Stimulated activated naive CD8-positive, alpha-beta T cell treated with anti-CD3 and anti-CD28 coated beads, Interleukin-15, Interleukin-2, amounts not matched to agents 100 U/mL and 50 U/mL, for 24 hours (primary cell): ENCODE measurements around the gene GUCA2B.

Experiments
- ATAC-seq: fragments of 150-1000 bp; cut with Tn5 transposase; one replicate; pipeline ENCODE4 v1.10.0; 2021
- DNase-seq: peaks from one replicate; pipeline ENCODE4 v3.0.0; 2021

GUCA2B gene

DNA sequence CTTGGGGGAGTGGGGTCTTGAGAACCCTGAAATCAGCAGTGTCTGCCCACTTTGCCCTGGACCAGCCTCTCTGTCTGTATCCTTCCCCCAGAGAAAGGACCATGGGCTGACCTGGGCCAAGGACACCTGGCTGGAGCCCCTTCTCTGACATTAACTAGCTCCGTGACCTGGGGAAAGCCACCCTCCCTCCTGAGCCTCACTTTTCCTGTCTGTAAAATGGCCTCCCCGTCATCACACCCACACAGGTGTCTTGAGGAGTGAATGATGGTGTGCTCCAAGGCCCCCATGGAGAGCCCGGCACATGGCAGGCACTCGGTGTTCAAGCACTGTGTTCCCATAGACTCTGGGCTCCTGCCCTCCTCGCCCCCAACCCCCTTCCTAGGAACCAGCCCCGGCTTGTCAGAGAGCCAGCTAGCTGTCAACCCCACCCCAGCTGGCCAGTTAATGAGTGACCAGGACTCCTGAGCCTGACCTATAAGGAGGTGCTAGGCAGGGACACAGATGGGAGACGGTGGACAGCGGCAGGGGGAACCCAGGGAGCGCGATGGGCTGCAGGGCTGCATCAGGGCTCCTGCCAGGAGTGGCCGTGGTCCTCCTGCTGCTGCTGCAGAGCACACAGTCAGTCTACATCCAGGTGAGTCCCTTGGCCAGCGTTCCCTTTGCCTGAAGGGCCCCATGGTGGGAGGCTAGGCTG, at the start of gene GUCA2B:
Gene GUCA2B (plus strand): TSS at position 504 of the 694 bp plus-strand sequence. CDS start 41 bp downstream, at position 545.
- no peak for ATAC-seq
- no peak for DNase-seq

DNA sequence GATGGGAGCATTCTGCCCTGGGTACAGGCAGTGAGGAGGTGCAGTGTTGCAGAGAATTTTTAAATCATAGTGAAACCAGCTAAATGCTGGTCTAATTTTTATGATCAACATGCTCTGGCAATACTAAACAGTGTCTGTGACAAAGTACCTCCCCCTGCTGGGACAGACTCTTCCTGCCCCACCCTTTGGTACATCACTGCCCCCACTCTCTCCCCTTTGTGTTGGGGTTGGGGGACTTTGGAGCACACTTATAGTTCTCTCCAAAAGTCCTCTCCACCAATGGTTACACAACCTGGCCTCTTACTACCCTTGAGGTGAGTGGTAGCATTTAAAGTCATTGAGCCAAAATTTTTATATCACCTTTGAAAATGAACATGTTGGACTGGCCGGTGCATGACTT, 48.2 kb upstream of the GUCA2B start:
- DNase-seq = no peak
- no peak for ATAC-seq

DNA sequence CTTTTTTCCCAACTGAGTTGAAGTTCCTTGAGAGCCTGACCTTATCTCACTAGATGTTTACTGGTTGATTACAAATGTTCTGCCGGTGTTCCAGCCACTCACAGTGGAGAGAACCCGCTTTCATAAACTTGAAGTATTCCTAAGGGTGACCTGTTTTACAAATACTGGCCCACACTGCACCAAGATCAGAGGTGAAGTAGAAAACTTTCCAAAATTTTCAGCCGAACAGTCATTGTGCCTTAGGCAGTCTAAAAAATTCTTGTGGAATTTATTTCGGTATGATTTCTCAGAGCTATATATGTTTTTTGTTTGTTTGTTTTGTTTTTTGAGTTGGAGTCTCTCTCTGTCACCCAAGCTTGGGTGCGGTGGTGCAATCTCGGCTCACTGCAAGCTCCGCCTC, 44.9 kb upstream of the GUCA2B start:
- DNase-seq (no peak), ATAC-seq (no peak)

DNA sequence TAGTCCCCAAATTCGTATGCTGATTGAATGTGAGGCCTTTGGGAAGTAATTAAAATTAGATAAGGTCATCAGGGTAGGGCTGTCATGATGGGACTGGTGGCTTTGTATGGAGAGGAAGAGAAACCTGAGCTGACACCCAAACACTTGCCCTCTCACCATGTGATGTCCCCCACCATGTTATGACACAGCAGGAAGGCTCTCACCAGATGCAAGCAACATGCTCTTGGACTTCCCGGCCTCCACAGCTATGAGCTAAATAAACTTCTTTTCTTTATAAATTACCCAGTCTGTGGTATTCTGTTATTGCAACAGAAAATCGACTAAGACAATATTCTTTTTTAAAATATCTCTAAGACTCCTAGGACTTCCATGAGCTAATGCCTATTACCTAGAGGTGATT, 43.6 kb upstream of the GUCA2B start:
- DNase-seq (no peak), ATAC-seq (no peak)

DNA sequence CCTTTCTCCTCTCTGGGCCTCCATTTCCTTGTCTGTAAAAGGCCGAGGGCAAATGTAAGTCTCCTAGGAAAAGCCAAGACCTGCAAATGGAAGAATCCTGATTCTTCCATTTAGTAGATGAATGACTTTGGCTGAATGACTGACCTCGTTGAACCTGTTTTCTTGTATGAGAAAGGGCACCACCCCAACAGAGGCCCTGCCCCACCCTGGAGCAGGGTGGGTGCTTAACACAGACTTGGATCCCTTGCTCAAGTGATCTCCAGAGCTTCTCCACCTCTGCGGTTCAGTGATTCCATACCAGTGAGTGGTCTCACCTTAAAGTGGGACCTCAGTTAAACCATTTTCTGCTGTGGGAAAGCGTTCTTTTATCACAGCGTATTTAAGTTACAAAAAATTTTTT, 39.0 kb upstream of the GUCA2B start:
- ATAC-seq = no peak

DNA sequence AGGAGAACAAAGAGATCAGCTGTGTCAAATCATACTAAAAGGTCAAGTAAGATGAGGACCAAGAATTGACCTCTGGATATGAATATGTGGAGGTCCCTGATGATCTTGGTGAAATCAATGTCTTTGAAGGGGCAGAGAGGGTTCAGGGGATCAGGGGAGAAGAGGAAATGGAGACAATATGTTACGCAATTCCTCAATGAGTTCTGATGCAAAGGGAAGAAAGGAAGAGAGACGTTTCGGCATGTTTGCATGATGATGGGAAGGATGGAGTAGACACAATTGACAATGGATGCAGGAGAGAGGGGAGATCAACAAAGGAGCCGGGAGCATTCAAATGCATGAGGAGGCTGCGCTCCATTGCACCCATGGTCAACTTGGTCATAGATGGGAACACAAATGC, 36.0 kb upstream of the GUCA2B start:
- DNase-seq (no peak), ATAC-seq (no peak)

More for the DNA sequence above, 39.0 kb upstream of the GUCA2B start:
- no peak for DNase-seq

DNA sequence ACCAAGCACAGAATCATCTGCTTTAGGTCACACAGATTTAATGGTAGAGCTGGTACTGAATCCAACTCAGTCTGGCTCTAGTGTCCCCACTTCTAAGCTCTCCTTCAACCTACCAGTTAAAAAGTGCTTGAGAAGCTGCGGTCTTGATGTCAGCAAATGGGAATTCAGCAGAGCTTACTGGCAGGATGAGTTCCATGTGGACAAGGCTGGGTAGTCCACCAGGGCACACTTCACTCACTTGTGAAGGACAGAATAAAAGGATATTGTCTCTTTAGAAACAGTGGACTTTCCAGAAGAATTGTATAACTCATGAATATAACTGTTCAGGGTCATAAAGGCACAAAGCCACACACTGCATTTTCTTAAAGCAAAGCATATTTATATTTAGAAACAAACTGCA, 35.1 kb upstream of the GUCA2B start:
- DNase-seq = no peak
- ATAC-seq = no peak

DNA sequence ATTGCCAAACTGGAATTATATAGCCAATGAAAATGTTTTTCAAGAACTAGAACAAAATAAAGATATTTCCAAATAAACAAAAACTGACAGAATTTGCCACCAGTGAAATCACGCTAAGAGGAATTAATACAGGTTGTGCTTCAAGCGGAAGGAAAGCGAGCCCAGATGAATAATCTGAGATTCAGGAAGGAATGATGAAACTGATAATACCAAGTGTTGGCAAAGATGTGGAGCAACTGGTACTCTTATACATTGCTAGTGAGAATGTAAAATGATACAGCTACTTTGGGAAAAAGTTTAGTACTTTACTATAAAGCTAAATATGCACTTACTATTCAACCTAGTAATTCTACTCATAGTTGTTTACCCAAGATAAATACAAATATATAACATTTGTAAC, 30.8 kb upstream of the GUCA2B start:
- DNase-seq (no peak), ATAC-seq (no peak)

DNA sequence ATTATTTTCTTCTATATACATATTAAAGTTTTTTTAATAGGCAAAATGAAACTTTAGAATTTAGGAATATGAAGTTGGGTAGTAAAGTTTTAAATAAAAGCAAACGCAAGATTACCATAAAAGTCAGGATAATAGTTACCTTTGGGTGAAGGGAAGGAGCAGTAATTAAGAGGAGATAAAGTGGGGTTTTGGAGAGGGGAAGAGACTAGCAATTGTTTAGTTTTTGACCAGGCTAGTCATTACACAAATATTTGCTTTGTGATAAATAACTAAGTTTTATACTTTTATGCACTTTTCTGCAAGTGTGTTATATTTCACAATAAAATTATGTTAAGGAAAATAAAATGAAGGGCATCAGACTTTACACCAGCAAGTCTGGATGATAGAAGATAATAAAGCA, 27.7 kb upstream of the GUCA2B start:
- no peak for ATAC-seq
- no peak for DNase-seq

DNA sequence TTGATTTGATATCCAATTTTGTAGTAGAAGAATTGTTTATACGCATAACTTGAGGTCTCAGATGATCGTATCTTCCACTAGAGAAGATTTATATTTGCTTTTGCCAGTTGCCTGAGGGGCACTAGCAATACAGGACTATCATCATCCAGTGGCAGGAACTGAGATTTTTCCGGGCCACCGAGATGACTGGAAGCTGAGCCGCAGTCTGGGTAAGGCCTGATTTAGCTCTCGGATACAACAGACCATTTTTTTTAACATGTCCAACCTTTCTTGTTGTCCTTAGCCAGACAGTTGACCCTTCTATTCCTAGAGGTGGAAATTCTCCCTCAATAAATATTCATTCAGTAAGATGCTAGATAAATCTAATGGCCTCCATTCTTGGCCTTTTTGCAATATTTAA, 25.4 kb upstream of the GUCA2B start:
- ATAC-seq (no peak), DNase-seq (no peak)

DNA sequence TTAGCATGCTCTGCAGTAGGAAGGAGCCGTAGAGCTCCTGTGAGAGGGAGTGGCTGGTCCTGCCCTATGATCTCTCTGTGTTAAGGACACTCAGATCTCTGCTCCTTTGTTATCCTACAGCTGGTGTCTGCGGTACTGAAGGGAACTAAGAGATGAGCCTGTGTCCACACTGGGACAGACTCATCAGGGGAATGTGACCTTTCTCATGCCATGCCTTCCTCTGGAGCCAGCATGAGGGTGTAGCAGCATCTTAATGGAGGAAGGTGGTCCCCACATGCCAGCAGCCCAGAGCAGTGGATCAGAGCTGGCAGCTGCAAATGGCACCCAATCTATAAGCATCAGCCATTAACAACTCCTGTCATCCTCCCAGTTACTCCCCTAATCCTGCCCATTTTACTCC, 24.7 kb upstream of the GUCA2B start:
- ATAC-seq = no peak

DNA sequence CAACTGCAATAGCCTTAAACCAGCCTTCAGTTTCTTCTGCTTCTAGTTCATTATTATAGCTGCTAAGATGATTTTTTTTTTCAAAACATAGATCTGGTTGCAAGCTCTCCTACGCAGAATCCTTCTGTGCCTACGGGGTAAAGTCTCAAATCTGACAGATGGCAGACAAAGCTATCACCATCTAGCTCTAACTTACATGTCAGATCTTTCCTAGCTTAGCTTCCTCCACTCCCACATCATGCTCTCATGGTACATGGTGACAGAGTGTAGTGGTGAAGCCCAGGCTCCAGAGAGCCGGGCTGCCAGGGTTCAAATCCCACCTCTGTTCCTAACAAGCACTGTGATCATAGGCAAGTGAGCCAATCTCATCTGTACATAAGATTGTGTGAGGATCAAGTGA, 24.2 kb upstream of the GUCA2B start:
- DNase-seq (no peak), ATAC-seq (no peak)

More for the DNA sequence above, 24.7 kb upstream of the GUCA2B start:
- no peak for DNase-seq

DNA sequence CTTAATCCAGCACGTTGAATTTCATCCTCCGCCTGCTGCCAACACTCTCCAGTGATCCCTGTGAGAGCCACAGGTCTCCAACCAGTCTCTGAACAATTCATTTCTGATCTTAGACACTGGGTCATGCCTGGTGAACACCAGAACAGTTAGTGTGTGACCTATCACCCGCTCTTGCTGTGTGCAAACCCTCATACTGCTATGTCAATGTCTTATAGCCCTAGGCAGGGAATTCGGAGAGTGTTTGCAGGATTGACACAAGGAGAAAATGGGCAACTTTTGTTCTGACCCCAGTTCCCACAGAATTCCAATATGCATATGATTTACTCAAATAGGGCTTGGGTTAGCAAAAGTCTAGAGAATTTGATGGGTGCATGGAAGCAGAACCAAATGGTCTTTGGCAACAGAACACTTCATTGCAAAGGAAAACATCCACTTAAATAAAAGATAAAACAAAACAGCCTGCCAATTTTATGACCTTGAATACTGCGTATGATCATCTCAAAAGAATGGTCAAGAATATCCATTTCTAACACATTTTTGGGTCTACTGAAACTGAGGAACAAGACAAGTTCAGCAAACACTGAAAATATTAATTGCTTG, 23.0 kb upstream of the GUCA2B start:
- ATAC-seq (no peak), DNase-seq (no peak)

DNA sequence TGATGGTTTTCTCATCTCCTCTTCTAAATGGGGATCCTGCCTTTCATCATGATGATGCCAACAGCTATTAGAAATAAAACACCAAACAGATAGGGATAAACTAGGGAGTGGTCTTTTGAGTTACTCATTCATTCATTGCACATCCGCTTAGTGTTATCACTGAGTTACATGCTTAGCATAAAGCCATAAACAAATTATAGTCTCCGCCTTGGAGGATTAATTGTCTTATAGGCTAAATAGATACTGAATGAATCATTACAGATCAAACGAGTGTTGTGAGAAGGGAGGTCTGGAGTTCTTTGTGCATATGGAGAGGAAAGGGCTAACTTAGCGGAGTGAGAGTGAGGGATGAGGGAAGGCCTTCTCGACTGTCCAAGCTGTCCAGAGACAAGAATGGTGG, 19.8 kb upstream of the GUCA2B start:
- no peak for DNase-seq
- no peak for ATAC-seq

DNA sequence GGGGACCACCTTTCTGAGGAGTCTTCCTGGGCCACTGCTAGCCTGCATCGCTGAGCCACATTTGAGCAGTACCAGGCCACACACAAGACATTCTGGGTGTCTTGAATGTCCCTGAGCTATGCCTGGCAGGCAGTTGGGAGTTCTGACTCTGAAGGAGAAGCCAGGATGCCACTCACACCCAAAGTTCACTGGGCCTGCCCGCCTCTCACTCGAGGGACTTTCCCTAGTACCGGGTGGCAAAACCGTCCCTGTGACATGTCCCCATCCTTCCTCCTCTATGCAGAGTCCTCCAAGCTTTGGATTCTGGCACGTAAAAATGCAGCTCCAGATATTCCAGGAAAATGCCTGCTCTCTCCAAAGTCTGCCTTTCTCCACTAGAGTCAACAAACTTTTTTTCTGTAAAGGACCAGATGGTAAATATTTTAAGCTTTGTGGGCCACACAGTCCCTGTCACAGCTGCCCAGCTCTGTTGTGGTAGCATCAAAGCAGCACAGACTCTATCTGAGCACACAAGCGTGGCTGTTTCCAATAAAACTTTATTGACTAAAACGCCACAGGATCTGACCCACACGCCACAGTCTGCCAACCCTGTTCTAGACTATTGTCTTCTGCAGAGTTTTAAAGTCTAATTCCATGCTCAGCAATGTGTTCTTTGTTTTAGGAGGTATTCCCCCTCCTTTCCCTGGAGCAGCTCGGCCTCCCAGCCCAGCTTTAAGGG, 19.2 kb upstream of the GUCA2B start:
- DNase-seq (no peak), ATAC-seq (no peak)

DNA sequence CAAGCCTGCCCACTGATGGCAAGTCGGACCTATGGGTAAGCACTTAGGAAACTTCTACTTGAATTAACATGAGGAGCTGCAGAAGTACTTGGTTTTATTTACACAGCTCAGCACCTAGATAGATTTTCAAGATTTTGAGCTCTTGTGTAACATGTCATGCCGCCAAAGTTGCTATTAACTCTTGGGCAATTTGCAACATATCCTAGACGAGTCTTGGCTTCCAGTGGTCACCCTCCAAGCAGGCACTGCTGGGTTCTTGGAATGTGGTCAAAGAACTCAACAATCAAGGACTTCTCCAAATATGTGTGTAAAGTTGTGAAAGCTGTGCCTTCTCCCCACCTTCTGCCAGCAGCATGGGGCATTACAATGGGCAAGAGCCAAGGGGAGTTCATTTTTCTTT, 17.8 kb upstream of the GUCA2B start:
- no peak for ATAC-seq

DNA sequence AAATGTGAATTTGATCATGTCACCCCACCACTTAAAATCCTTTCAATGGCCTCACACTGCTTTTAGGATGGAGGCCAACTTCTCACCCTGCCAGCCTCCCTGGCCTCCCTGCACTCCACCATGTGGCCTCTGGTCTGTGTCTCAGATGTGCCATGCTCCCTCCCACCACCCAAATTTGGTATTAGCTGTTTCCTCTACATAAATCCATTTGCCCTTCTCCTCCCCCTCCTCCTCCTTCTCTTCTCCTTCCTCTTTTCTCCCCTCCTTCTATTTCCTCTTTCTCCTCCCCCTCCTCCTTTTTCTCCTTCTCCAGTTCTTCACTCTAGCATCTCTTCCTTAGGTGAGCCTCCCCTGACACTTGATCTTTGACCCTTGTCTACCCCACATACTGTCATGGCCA, 16.7 kb upstream of the GUCA2B start:
- no peak for ATAC-seq
- no peak for DNase-seq

More for the DNA sequence above, 17.8 kb upstream of the GUCA2B start:
- no peak for DNase-seq

DNA sequence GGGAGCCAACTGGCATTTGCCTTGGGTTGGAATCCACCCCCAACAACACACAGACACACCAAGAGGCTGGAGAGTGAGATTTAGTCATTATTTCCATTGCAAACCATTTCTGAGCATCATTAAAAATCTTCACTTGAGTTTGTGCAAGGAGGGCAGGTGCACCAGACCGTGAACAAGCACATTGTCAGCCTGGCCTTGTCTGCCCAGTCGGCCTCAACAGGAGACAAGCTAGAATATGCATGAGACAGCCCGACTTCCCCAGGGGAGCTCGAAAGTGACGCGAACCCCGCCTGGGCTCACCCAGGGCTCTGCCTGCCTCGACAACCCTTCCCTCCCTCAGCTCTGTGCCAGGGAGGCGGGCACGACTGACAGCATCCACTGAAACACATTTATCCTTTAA, 15.4 kb upstream of the GUCA2B start:
- DNase-seq (no peak), ATAC-seq (no peak)

DNA sequence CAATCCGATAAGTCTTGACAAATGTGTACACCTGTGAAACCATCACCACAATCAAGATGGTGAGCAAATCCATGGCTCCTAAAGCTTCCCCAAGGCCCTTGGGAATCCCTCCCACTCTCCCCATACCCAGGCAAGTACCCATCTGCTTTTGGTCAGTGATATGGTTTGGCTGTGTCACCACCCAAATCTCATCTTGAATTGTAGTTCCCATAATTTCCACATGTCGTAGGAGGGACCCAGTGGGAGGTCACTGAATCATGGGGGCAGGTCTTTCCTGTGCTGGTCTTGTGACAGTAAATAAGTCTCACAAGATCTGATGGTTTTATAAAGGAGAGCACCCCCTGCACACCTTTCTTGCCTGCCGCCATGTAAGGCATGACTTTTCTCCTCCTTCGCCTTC, 14.6 kb upstream of the GUCA2B start:
- ATAC-seq (no peak), DNase-seq (no peak)

DNA sequence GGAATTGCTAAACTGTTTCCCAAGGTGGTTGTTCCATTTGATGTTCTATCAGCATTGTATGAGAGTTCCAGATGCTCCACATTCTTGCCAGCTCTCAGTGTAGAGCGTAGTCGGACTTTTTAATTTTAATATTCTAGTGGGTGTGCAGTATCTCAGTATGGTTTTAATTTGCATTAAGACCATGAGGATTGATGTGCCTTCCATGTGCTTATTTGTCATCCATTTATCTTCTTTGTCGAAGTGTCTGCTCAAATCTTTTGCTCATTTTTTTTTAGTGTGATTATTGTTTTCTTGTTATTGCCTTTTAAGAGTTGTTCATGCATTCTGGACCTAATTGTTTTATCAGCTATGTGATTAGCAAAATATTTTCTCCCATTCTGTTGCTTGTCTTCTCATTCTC, 13.8 kb upstream of the GUCA2B start:
- ATAC-seq (no peak), DNase-seq (no peak)

DNA sequence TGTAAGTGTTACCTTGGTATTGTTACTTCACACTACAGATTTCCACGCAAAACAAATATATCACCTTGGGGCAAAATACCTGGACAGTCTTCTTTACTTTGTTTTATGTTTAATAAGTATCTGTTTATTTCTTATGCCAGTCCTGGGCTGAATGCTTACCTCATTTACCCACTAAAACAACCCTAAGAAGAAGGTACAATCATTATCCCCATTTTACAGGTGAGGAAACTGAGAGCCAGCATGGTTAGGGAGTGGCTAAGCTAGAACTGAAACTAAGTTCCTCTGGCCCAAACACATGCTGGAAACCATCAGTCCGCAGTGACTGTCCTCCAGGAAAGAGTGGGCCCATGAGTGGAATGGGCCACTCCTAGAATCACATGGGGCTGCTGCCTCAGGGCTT, 13.0 kb upstream of the GUCA2B start:
- ATAC-seq = no peak
- no peak for DNase-seq

DNA sequence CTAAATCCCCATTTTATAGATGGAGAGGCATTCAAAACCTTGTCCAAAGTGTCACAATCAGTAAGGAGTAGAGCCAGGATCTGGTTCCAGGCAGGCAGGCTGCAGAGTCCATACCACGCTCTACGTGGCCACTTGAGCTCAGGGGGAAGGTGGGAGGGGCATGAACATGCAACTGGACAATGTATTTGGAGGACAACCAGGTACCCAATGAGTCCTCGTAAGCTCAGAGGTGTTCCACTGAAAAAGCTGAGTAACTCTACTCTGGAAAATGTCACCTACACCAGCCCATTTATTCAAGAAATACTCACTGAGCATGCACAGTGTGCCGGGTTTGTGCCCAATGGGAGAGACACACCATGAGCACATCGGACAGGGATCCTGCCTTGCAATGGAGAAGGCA, 11.2 kb upstream of the GUCA2B start:
- no peak for DNase-seq

DNA sequence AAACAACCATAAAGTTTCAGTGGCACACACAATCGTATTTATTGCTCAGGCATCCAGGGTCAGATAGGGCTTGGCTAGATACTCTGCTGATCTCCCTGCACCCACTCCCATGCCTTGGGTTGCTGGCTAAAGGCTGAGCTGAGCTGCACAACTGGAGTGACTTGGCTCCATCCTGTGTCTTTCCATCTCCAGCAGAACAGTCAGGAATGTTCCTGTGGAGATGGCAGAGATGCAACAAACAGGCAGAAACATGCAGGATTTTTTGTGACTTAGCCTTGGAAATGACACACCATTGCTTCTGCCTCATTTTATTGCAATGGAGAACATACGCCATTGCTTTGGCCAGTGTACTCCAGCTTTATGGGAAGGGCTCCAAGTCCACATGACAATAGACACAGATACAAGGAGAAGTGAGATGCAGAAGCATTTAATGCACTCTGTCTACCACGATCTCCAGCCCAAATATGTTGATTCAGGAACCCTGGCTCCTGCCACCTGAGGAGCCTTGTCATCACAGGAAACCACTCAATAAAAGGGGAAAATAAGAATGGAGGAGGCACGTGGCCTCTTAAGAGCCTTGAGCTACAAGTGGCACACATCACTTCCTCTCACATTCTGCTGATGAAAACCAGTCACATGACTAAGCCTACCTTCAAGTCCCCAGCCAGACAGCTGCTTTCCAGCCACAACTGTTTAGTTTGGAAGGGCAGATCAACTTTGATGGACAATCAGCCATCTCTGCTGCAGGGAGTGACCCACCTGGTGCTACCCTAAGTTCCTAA, 10.1 kb upstream of the GUCA2B start:
- DNase-seq (no peak), ATAC-seq (no peak)

More for the DNA sequence above, 11.2 kb upstream of the GUCA2B start:
- ATAC-seq = no peak
